GM12891 (cell line): ENCODE results near the gene NEK11.

Experiments
- PAX5 ChIP-seq: IDR thresholded peaks from 2 replicates; pipeline ENCODE4 v1.6.1; 2011; ENCODE audit warnings: low read length, moderate library complexity, mild to moderate bottlenecking; ENCODE audit not compliant: insufficient read depth, severe bottlenecking
- POLR2A ChIP-seq: IDR thresholded peaks from 2 replicates; pipeline ENCODE4 v1.6.1; 2011; ENCODE audit warnings: low read depth, low read length, control low read depth
- POLR2AphosphoS5 ChIP-seq: IDR thresholded peaks from 2 replicates; pipeline ENCODE4 v1.6.1; 2011; ENCODE audit warnings: low read depth, low read length, control low read depth
- SPI1 ChIP-seq: IDR thresholded peaks from 2 replicates; pipeline ENCODE4 v1.6.1; 2011; ENCODE audit warnings: low read depth, low read length, control low read depth

DNA sequence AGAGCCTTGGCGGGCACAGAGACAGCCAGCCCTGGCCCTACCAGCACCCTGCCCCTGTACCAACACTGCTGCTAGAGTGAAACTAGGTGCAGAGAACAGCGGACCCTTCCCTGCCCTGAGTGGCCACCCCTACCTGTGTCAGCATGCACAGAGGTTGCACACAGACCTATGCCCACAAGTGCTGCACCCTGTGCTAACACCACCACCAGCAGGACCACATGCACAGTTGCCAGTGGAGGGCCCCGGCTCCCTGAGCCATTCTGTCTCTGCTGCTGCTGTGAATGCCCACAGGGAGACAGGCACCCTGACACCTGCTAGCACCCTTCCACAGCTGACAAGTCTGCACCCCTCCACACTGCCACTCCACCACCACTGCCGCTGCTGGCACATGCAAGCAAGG is 131.8 kb downstream of the NEK11 start:
- TF ChIP-seq PAX5, result no peak
- no peak for TF ChIP-seq POLR2A
- no peak for TF ChIP-seq POLR2AphosphoS5
- TF ChIP-seq SPI1, result no peak
